HG03175 (cell line): ENCODE results near the gene TBPL2.
"Not testable (repeated sequence)": the region's sequence is repeated elsewhere in the genome, so short reads cannot be mapped to it uniquely, and the experiment has no call there.

Source experiments
- ATAC-seq: cut with Tn5 transposase; IDR thresholded peaks from one replicate; pipeline ENCODE4 v1.9.1; 2021; ENCODE audit warnings: mild to moderate bottlenecking, moderate library complexity; ENCODE audit not compliant: unreplicated experiment

Gene TBPL2

GRCh38 chr14:55411426-55412389, 28.7 kb downstream of the TBPL2 start, which contains the start of gene ATG14:
Gene ATG14, minus strand, starts transcription at chr14:55411830. Its CDS starts 8 bp downstream, at chr14:55411822.
- peak; percentile 95 for ATAC-seq

DNA sequence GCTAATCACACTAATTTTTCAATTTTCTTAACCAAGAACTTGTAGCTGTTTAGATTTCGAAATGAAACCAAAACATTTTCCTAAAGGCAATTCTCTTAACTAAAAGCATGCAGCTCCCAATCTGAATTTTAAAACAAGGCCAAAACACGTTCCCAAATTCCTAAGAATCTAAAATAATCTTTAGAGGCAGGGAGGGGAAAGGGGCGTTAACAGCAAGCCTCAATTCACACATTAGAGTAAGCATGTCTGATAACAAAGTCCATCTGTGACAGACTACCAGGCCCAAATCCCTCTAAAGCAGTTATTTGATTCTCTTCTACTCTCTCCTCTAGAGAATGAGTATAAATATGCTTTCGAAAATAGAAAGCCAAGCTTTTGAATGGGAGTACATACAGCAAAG, 29.5 kb downstream of the TBPL2 start:
- ATAC-seq, result no peak

DNA sequence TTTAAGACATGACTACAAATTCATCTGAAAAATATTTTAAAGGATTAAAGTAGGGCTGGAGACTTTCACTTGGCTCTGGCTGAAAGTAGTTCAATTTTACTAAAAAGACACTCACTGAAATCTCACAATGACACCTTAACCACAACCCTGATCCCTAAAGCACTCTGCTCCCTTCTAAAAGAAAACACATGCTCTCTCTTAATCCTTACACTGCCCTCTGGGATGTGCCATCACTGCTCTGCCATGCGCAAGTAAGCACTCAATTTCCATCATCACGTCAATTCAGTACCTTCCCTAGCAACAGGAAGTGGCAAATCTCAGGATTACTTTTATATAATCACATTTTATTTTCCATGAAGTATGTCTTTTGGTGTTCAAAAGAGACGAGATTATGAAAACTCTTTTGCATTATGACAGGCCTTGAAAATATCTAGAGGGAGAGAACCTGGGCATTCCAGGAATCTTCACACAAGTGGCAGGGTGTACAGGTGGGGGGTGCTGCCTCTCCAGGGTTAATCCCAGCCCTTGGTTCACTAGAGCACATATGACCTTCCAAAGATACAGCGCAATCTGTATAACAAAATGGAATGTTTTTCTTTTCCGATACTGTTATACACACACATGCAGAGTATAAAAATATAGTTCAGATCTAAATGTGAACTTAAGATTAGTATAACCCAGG, 36.1 kb downstream of the TBPL2 start:
- no peak for ATAC-seq

DNA sequence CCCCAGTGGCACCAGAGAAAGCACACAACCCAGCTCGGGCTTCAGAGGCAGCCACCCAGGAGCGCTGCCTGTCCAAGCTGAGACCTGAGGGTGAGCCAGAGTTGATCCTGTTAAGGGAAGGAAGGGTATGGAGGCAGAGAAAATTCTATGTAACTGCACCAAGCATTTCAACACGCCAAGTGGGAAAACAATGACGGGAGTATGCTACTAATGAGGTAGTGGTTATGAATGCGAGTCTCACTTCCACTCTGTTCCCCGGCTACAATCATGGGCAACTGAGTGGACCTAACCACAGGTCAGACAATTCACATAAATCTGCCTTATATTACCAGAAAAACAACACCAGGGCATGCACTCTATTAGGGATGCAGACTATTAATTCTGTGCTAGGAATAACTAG, 38.7 kb downstream of the TBPL2 start:
- no peak for ATAC-seq

DNA sequence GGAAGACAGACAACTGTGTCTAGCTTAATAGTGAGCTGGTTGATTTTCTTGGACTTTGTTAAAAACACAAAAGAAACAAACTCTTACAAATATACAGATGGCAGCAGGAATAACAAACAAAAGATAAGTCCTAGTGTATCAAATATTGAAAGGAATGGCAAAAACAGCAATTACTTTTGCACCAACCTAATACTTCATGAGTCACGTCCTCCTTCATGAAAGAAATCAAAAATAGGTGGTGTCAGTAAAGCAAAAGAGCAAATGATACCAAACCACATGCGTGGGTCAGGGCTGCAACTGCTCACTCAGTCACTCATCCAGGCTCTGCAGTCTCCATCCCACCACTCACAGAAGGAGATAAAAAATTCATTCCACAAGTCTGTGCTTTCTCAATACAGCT, 40.6 kb downstream of the TBPL2 start:
- ATAC-seq, result no peak

DNA sequence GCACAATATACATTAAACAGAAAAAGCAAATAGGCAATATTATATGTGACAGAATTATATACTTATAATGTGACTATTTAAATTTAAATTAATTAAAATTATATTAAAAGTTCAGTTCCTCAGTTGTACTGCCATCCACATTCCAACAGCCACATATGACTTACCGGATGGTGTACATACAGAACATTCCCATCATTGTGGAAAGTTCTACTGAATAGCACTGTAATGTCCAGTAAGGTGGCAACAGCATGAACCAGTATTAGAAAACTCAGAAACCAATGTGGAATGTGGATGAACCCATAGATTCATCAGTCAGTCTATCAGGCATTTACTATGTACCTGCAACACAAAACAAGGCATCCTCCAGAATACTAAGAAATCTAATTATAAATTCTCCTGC, 41.2 kb downstream of the TBPL2 start:
- no peak for ATAC-seq

- ATAC-seq, result no peak
Observed at GRCh38 chr14:55398679-55399078, 41.7 kb downstream of the TBPL2 start.

DNA sequence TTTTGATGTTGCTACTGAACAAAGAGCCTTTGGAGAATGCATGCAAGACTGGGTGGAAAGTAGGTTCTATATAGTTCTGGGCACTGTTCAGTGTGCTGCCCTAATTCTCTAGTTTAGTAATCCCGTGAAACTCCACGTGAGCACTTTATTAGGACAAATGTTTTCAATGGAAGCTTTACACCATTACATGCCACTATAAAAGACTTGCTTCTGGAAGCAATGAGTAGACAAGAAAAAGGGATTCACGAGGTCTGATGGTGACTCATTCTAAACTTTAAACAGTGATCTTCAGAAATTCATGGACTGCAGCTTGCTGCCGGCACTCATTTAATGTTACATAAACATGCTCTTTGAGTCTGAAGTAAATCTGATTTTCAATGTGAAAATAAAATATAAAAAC, 51.1 kb downstream of the TBPL2 start:
- ATAC-seq, result no peak

- no peak for ATAC-seq
Observed at GRCh38 chr14:55388160-55388559, 52.3 kb downstream of the TBPL2 start.

DNA sequence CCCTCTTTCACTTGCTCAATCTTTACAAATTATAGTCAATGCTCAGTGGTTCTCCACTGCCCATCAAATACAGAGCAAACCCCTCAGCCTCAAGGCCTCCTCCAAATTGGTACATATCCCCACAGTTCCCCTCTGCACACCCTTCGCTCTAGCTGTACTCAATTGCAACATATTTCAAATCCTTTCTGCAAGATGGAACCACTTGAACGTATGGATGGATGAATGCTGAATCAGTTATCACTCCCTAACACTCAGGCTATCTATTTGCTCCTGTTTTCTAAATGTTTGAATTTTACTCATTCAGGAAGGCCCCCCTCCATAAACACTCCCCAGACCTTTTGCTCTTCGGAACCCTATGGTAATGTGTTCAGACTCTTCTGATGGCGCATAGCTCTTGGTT, 53.3 kb downstream of the TBPL2 start:
- no peak for ATAC-seq

DNA sequence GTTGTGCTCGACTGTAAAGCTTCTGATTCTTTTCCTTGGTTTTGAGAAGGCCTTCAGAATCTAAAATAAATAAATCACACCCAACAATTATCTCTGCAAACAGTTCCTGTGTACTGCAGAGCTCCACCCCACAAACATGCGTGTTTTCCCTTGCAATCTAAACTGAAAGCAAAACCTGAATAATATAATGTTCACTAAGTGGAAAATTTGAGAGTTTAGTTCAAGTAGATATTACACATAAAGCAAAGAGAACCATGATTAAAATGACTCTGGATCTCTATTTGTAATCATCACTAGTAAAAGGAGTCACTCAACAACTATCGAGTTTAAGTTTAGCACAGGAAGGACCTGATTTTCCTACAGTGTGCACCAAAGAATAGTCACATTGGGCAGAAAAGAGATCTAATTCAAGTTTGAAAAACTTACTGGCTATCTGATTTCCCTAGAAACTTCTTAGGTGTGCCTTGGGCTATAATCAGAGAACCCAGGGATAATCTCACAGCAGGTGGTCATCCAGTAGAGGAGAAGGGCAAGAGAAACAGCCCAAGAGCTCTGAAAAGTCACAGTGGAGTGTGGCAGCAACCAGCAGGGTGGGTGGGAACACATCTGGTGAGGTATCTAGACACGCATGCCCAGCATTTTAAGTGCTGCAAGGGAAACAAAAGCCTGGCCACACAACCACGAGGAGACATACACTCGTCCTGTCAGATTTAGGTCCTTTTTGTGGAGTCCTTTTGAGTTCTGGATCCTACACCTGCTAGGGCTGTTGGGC, 54.2 kb downstream of the TBPL2 start:
- ATAC-seq, result no peak

GRCh38 chr14:55384536-55384935, 55.9 kb downstream of the TBPL2 start:
- no peak for ATAC-seq

DNA sequence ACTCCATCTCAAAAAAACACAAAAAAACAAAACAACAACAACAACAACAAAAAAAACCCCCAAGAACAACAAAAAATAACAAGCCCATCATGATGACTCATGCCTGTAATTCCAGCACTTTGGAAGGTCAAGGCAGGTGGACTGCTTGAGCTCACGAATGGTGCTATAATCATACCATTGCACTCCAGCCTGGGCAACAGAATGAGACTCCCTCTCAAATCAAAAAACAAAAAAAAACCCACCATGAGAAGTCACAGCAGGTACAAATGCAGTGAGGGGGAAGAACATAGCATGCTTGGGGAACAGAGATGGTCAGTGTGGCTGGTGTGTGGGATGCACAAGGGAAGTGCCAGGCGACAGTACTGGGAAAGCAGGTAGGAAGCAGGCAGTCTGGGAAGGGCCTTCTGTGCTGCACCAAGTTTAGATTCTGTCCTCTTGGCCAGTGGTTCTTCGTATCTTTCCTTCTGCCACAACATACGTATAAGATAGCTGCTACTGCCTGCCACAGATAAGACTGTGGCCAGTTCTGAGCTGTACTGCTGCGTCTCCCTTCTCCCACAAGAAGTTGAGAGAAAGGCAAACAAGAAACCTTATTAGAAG, 56.8 kb downstream of the TBPL2 start:
- no peak for ATAC-seq

DNA sequence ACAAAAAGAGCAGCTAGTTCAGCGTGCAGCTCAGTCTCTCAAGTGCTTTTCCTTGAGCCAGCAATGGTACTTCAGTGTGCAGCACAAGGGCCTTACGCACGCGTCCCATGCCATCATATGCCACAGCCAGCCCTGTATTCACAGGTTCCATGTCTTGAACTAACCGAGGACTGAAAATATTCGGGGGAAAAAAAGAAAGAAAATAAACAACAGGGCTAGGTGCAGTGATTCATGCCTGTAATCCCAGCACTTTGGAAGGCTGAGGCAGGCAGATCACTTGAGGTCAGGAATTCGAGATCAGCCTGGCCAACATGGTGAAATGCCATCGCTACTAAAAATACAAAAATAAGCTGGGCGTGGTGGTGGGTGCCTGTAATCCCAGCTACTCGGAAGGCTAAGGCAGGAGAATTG, 57.4 kb downstream of the TBPL2 start:
- ATAC-seq, result not testable (repeated sequence)

- no peak for ATAC-seq
Observed at GRCh38 chr14:55382483-55382882, 57.9 kb downstream of the TBPL2 start.

GRCh38 chr14:55381561-55381960, 58.9 kb downstream of the TBPL2 start:
- no peak for ATAC-seq

DNA sequence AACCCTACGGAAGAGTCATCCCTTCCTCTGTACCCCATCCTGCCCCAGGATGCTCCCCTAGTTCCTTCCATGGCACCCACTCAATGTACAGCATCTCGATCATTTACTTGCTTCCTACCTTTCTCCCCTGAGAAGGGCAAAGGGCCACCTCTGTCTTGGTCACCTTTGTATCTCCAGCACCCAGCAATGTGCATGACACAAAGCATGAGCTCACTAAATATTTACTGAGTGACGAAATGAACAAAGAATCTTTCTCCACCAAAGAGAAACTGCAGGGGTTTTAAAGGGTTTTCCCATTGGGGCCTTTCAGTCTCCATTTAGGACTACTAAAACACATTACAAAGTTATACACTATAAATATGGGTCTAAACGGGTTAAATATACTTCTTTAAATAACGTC, 59.4 kb downstream of the TBPL2 start:
- no peak for ATAC-seq

DNA sequence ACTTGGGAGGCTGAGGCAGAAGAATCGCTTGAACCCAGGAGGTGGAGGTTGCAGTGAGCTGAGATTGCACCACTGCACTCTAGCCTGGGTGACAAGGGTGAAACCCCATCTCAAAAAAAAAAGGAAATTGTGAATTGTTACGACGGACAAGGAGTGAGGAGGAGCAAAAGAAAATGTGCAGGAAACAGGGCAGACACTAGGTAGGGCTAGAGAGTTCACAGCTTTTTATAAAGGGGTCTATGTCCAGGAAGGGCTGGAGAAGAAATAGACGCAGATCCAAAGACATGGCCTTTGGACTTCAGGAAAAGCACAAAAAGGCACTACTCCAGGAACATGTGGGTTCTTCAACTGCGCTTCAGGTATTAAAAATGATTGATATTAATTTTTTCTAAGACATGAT, 63.2 kb downstream of the TBPL2 start:
- ATAC-seq, result no peak

DNA sequence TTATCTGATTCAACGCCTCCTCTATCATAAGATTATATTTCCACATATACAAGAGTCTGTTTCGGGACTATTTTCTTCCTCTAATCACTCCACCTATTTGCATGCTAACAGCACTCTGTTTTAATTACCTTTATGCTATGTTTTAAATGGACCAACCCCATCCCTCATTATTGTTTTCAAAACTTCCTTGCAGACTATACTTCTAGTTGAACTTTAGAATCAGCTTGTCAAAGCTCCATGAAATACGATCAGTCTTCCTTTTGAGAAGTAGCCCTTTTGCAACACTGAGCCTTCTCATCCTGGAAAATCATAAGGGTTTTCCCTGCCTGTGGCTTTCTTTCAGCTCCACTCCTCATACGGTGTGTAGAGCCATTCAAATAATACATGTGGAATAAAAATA, 65.6 kb downstream of the TBPL2 start:
- ATAC-seq, result no peak

GRCh38 chr14:55373784-55374705, 66.4 kb downstream of the TBPL2 start:
- no peak for ATAC-seq
